ENCODE data around the gene PRKAG2.

- TF ChIP-seq POLR2A (IDR thresholded peaks at IDR 0.05) = no peak
- TF ChIP-seq CTCF (IDR thresholded peaks at IDR 0.05) = no peak
Observed at GRCh38 chr7:151823566-151824372, 53.1 kb downstream of the PRKAG2 start.

All from breast epithelium (tissue), 3 donors.